Heart left ventricle (tissue), 16 donors: ENCODE results near the gene RAD23A. TPM values are rescaled to one million over a fixed set of nuclear protein-coding genes. Genes with fewer than 3 reads are reported as not detected.

Experiments used
- ATAC-seq, 4 donors: fragments of 200-7000 bp; cut with Tn5 transposase; one replicate each; pipeline ENCODE4 v1.9.1; 2020 to 2022; ENCODE audit warnings: moderate library complexity in 4 of 4, mild to moderate bottlenecking in 3 of 4, moderate number of reproducible peaks in 1 of 4
- DNase-seq, 5 donors: peaks; one replicate each; pipeline ENCODE4 v3.0.0-alpha.2; 2020
- H3K27ac ChIP-seq, 12 donors: fragments of 200-600 bp; sonication (generic) in 4 of 12; one replicate each; pipeline versions ENCODE4 v1.5.0 to v1.8.0; 2016 to 2022; ENCODE audit warnings: mild to moderate bottlenecking in 2 of 12
- H3K27me3 ChIP-seq, 9 donors: fragments of 200-600 bp; sonication (generic) in 2 of 9; one replicate each; pipeline versions ENCODE4 v1.5.1 to v1.8.0; 2016 to 2022; ENCODE audit warnings: mild to moderate bottlenecking in 3 of 9
- H3K36me3 ChIP-seq, 9 donors: fragments of 200-600 bp; sonication (generic) in 2 of 9; one replicate each; pipeline versions ENCODE4 v1.5.0 to v1.8.0; 2018 to 2022; ENCODE audit warnings: mild to moderate bottlenecking in 2 of 9
- H3K4me1 ChIP-seq, 12 donors: fragments of 200-600 bp; sonication (generic) in 4 of 12; one replicate each; pipeline versions ENCODE4 v1.5.0 to v1.8.0; 2016 to 2022; ENCODE audit warnings: mild to moderate bottlenecking in 3 of 12
- H3K4me3 ChIP-seq, 12 donors: fragments of 200-600 bp; sonication (generic) in 4 of 12; one replicate each; pipeline versions ENCODE4 v1.5.0 to v1.8.0; 2017 to 2022; ENCODE audit warnings: mild to moderate bottlenecking in 9 of 12, moderate library complexity in 4 of 12
- H3K9me3 ChIP-seq, 12 donors: fragments of 200-600 bp; sonication (generic) in 4 of 12; one replicate each; pipeline versions ENCODE4 v1.5.0 to v1.8.0; 2016 to 2022; ENCODE audit warnings: mild to moderate bottlenecking in 1 of 12
- CTCF ChIP-seq, 12 donors: fragments of 200-600 bp; sonication (generic) in 4 of 12; IDR thresholded peaks; one replicate each; pipeline versions ENCODE4 v1.5.0 to v1.8.0; 2018 to 2022; ENCODE audit warnings: antibody characterized with exemption in 12 of 12, mild to moderate bottlenecking in 5 of 12
- POLR2A ChIP-seq, 2 donors: fragments of 450-650 bp; IDR thresholded peaks; one replicate each; pipeline ENCODE4 v1.6.1; 2017; ENCODE audit warnings: antibody characterized with exemption in 2 of 2, mild to moderate bottlenecking in 2 of 2, moderate library complexity in 2 of 2
- WGBS, 4 donors: extraction: QIAGEN DNeasy Blood & Tissue Kit in 2 of 4; methylation state at CpG; one replicate each; pipeline versions ENCODE4 v1.1.5 to v1.1.7; 2013 to 2018; 5-methylcytosine and 5-hydroxymethylcytosine counted together
- intact Hi-C, 10 donors: fragments of 100-400 bp; cut with DNase I; formaldehyde crosslinking; loops; one replicate each; pipeline versions ENCODE4 v1.11.1 to v1.14.2; 2022
- polyA plus RNA-seq, 2 donors: library from polyadenylated mRNA; stranded (reverse); fragments of 200-250 nt; gene quantifications; one replicate each; pipeline ENCODE4 v1.2.3, GENCODE V29; 2013
- total RNA-seq, 9 donors: library from RNA; depleted of rRNA in 2 of 9; stranded (reverse); fragments of >200 nt in 2 of 9; fragmentation: NEBNext Ultra II Directional in 3 of 9; extraction: Animal tissue kit (Norgen Biotek cat#: 25700) in 3 of 9; gene quantifications; one replicate each; pipeline versions ENCODE4 v1.1.0 to v1.2.4, GENCODE V29; 2016 to 2023
- donor health status: ischemic (EF 13 %, LVEDD 7.1; RV severe dilation, severe dysfunction).
- donor health status: healthy with polysubstance abuse.
- donor health status: DM: no; HTN: yes; CAD: no.
- donor health status: DM: no; HTN: no; CAD: no.
- donor health status: ischemic (EF 25% LVEDD 6.9; RV normal size, moderate dysfunction).
- donor health status: ischemic (EF 25% LVEDD 5.7; RV mildly dilated, moderate dysfunction).
- donor health status: healthy.
- donor health status: DM: yes; HTN: yes; CAD: no.
- donor health status: ischemic (EF 35%, LVEDD 5.7; RV mildly dilated, moderate dysfunction).
- donor health status: nonischemic (EF 11% LVEDD 7.7; RV severe dilation, severe dysfunction).
- donor health status: DM: yes; HTN: yes; CAD: no.
- donor health status: PGD.
- donor health status: ischemic (EF 29% LVEDD 5.4; RV normal size, mild dysfunction).
- donor health status: nonischemic (EF 23%, LVEDD 6.1; RV moderate dilation, normal function).

RAD23A gene
- total and polyA plus RNA-seq, 11 donors = 130 to 272 (median 162) TPM

GRCh38 chr19:12965812-12966135, 20.1 kb downstream of the RAD23A start:
- no peaks in the 10 kb centered on the region for H3K9me3 ChIP-seq
- intact Hi-C loops = loop anchor here in 5 of 10 donors (2.0 to 10.0 kb wide), 3 partner anchors 79 to 187 kb away; partner anchors contain the start of genes KLF1 (in 5 of the 5), DNASE2 (in 4 of the 5), IER2 (in 1 of the 5) and STX10 (in 1 of the 5)
- DNase-seq = no peak
- TF ChIP-seq CTCF (IDR thresholded peaks at IDR 0.05) (no peak), POLR2A (IDR thresholded peaks at IDR 0.05) (no peak)
- no peak for ATAC-seq
- H3K27ac ChIP-seq = peak overlapping the region in 7 of 12 donors; percentile 51 to 73 (median 63)
- 49 to 56% (median 53%) methylated on average over 8 of the region's 8 CpGs for WGBS, 4 donors
- H3K4me1 ChIP-seq = peaks cover 0 to 20% (median 5%) of the 10 kb centered on the region in 12 donors
- no peaks in the 10 kb centered on the region for H3K27me3 ChIP-seq
- no peaks in the 10 kb centered on the region for H3K36me3 ChIP-seq
- peak overlapping the region in 7 of 12 donors; percentile 47 to 66 (median 56) for H3K4me3 ChIP-seq

- H3K4me1 ChIP-seq = peaks cover 0 to 21% (median 5%) of the 10 kb centered on the region in 12 donors
- TF ChIP-seq POLR2A (IDR thresholded peaks at IDR 0.05) (no peak), CTCF (IDR thresholded peaks at IDR 0.05) (no peak)
- H3K36me3 ChIP-seq = no peaks in the 10 kb centered on the region
- H3K4me3 ChIP-seq = no peak overlapping the region
- ATAC-seq = no peak
- DNase-seq = no peak
- no peak overlapping the region for H3K27ac ChIP-seq
- H3K9me3 ChIP-seq = no peaks in the 10 kb centered on the region
- H3K27me3 ChIP-seq = no peaks in the 10 kb centered on the region
- WGBS, 4 donors = 93 to 96% (median 94%) methylated on average over 5 of the region's 5 CpGs
- intact Hi-C loops = loop anchor here in 5 of 10 donors (5.0 to 10.0 kb wide), 2 partner anchors 83 to 184 kb away; partner anchors contain the start of genes DNASE2 (in 4 of the 5), KLF1 (in 4 of the 5), IER2 (in 1 of the 5) and STX10 (in 1 of the 5)
Measured at GRCh38 chr19:12967907-12968306, 22.2 kb downstream of the RAD23A start.

- Histone ChIP-seq H3K4me1 (peaks cover 0 to 21% (median 5%) of the 10 kb centered on the region in 12 donors), H3K4me3 (peak within 1 kb of the TSS in 6 of 12 donors; percentile 9 to 31 (median 16)), H3K36me3 (no peaks in the 10 kb centered on the region), H3K27ac (peak within 1 kb of the TSS; percentile 64 to 90 (median 84)), H3K27me3 (no peaks in the 10 kb centered on the region), H3K9me3 (no peaks in the 10 kb centered on the region)
- intact Hi-C loops = loop anchor here in 5 of 10 donors (5.0 to 10.0 kb wide), 2 partner anchors 85 to 183 kb away; partner anchors contain the start of genes DNASE2 (in 4 of the 5), KLF1 (in 4 of the 5), IER2 (in 1 of the 5) and STX10 (in 1 of the 5)
- DNase-seq (peak; percentile 69 to 83 (median 70)), ATAC-seq (peak; percentile 67 to 87 (median 80))
- WGBS, 4 donors = 33 to 46% (median 41%) methylated on average over 10 to 14 of the region's 14 CpGs
- TF ChIP-seq CTCF (IDR thresholded peaks at IDR 0.05) (no peak), POLR2A (IDR thresholded peaks at IDR 0.05) (no peak)
Measured at GRCh38 chr19:12969292-12969988, 23.8 kb downstream of the RAD23A start, which contains the start of gene DAND5. Gene DAND5, plus strand, starts transcription at chr19:12969576. Its CDS starts 85 bp downstream, at chr19:12969661.
